Memory B cell (primary cell): Measurements from ENCODE around the gene ALG1L2.
"Not testable (repeated sequence)": the region's sequence is repeated elsewhere in the genome, so short reads cannot be mapped to it uniquely, and the experiment has no call there.

ENCODE experiments used
- ATAC-seq: fragments of 150-1000 bp; cut with Tn5 transposase; 2 replicates; pipeline ENCODE4 v1.10.0; 2021; ENCODE audit warnings: low read depth, mild to moderate bottlenecking, moderate library complexity
- DNase-seq, 2 donors: peaks; one replicate each; pipeline ENCODE4 v3.0.0; 2022; ENCODE audit warnings: low spot score in 2 of 2
- H3K27ac Mint-ChIP-seq: one replicate; pipeline ENCODE4 v1.8.0; 2022; ENCODE audit warnings: mild to moderate bottlenecking, moderate library complexity, mixed read lengths
- H3K27me3 Mint-ChIP-seq: one replicate; pipeline ENCODE4 v1.8.0; 2022; ENCODE audit warnings: mixed read lengths
- H3K36me3 Mint-ChIP-seq: one replicate; pipeline ENCODE4 v1.8.0; 2022; ENCODE audit warnings: mild to moderate bottlenecking, mixed read lengths
- H3K4me1 Mint-ChIP-seq: one replicate; pipeline ENCODE4 v1.8.0; 2022; ENCODE audit warnings: mixed read lengths
- H3K4me3 Mint-ChIP-seq: one replicate; pipeline ENCODE4 v1.8.0; 2022; ENCODE audit warnings: mild to moderate bottlenecking, moderate library complexity, mixed read lengths
- H3K9me3 Mint-ChIP-seq: one replicate; pipeline ENCODE4 v1.8.0; 2022; ENCODE audit warnings: mixed read lengths

Gene ALG1L2, protein sequence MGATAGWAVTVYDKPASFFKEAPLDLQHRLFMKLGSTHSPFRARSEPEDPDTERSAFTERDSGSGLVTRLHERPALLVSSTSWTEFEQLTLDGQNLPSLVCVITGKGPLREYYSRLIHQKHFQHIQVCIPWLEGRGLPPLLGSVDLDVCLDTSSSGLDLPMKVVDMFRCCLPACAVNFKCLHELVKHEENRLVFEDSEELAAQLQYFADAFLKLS

DNA sequence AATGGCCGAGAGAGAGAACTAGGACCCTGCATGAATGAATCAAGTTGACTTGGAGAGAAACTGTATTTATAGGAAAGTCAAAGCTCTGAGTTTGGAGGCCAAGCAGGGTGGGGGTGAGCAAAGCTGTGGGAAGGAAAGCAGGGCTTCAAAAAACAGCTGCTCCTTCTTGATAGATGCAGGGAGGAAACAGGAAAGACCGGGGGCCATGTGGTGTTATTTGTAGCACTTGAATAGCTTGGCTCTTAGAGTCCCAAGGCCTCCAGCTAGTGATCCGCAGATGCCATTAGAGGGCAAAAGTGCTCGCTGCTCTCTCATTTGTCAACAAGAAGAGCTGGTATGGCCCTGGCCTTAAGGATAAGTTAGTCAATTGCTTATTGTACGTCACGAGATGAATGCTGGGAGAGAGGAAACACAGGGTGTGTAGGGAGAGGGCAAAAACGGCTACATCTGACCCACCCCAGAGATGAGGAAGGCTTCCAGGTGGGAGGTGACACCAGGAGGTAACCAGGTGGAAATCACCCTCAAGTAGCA, at the start of gene ALG1L2:
Gene ALG1L2, plus strand, starts transcription at position 481 of the 531 bp plus-strand sequence. CDS start 186 bp downstream, outside the sequence.
- Mint-ChIP-seq H3K36me3 (no peaks in the 10 kb centered on the region), H3K4me1 (peaks cover 2% of the 10 kb centered on the region), H3K9me3 (no peaks in the 10 kb centered on the region), H3K27ac (peak within 1 kb of the TSS; percentile 88), H3K4me3 (no peak within 1 kb of the TSS), H3K27me3 (peaks cover 5% of the 10 kb centered on the region)
- ATAC-seq (no peak), DNase-seq (no peak)

DNA sequence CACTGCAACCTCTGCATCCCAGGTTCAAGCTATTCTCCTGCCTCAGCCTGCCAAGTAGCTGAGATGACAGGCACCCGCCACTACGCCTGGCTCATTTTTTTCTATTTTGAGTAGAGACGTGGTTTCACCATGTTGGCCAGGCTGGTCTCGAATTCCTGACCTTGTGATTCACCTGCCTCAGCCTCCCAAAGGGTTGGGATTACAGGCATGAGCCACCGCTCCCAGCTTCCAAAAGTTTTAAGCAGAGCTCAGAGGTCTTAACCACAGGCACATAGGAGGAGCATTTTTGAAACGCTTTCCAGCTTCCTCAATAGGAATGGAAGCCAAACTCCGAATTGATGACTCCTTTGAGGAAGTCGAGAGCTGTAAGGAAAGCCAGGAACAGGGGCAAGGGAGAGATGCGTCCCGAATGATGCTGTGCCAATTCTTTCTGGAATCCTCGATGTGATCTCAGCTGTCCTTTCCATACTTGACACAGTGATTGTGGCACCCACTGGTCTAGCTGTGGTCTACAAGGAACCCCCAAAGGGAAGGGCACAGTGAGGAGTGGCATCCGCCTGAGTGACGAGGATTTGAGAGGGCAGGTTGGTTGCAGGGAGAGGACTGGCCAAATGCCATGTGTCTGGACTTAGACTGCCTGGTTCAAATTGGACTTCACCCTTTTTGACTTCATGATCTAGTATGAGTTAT, 44.4 kb upstream of the ALG1L2 start:
- not testable (repeated sequence) for H3K9me3 Mint-ChIP-seq, H3K4me3 Mint-ChIP-seq, ATAC-seq, H3K36me3 Mint-ChIP-seq, DNase-seq, H3K27me3 Mint-ChIP-seq, H3K27ac Mint-ChIP-seq, H3K4me1 Mint-ChIP-seq

DNA sequence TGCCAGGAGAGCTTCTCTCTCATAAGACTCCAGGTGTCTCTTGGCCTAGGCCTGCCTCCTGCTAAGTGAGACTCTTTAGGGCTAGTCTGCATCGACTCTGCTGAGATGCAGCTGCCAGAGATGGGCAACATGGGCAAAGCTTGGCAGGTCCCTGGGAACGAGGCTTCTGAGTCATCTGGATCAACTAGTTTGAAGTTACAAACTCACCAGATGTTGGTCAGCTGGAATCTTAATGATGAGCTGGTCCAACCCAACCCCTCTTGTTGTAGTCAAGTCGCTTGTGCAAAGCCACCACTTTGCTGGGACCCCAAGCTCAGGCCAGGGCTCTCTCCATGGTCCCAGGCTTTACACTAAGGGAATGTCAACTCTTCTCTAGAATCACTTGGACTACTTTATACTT, 38.9 kb upstream of the ALG1L2 start:
- H3K9me3 Mint-ChIP-seq, DNase-seq, H3K27ac Mint-ChIP-seq, H3K4me1 Mint-ChIP-seq, H3K36me3 Mint-ChIP-seq, ATAC-seq, H3K4me3 Mint-ChIP-seq, H3K27me3 Mint-ChIP-seq: not testable (repeated sequence)

DNA sequence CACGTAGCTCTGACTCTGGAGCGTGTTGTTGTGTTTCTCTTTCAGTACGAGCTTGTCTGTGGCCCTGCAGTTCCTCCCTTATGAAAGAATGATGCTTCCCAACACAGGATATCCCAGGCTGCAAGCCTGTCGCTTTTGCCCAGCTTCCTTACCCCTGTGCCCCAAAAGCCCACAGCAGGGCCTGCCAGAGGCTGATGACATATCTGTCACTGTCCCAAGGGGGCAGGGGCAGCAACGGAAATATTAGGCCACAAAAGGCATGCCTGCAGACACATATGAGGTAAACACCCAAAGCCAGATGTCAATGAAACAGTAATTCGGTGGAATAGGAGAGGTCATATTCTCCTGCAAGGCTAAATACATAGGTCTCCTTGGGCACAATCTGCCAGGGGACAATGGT, 38.0 kb upstream of the ALG1L2 start:
- H3K9me3 Mint-ChIP-seq, H3K36me3 Mint-ChIP-seq, H3K27ac Mint-ChIP-seq, ATAC-seq, H3K27me3 Mint-ChIP-seq, H3K4me1 Mint-ChIP-seq, DNase-seq: not testable (repeated sequence)
- H3K4me3 Mint-ChIP-seq: peak overlapping the region; percentile 4

DNA sequence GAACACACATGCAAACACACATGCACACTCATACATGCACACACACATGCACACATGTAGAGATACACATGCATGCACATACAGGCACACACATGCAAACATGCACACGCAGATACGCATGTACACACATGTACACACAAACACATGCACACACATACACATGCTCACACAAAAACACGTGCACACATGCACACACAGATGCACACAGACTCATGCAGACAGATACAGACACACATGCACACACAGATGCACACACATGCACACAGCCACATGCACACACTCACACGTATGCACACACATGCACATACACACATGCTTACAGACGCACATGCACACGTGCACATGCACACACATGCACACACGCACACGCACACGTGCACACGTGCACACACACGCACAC, 37.3 kb upstream of the ALG1L2 start:
- DNase-seq: no peak
- ATAC-seq: no peak
- Mint-ChIP-seq H3K36me3 (no peaks in the 10 kb centered on the region), H3K4me3 (peak overlapping the region; percentile 4), H3K27me3 (no peaks in the 10 kb centered on the region), H3K9me3 (no peaks in the 10 kb centered on the region), H3K27ac (no peak overlapping the region), H3K4me1 (peaks cover 5% of the 10 kb centered on the region)

DNA sequence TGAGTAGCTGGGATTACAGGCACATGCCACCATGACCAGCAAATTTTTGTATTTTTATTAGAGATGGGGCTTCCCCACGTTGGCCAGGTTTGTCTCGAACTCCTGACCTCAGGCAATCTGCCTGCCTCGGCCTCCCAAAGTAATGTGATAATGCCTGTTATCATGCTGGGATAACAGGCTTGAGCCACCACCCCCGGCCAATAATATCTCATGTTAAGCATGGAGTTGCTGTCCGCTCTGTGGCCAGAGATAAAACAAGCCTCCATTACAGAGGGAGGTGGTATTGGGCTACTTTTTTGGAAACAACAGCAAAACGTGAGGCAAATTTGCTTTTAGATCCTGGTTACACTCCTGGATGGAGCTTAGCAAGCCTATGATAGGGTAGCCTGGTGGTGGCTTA, 32.9 kb upstream of the ALG1L2 start:
- ATAC-seq (no peak), DNase-seq (no peak)
- Mint-ChIP-seq H3K9me3 (no peaks in the 10 kb centered on the region), H3K27ac (no peak overlapping the region), H3K4me3 (no peak overlapping the region), H3K27me3 (no peaks in the 10 kb centered on the region), H3K36me3 (no peaks in the 10 kb centered on the region), H3K4me1 (peaks cover 5% of the 10 kb centered on the region)

DNA sequence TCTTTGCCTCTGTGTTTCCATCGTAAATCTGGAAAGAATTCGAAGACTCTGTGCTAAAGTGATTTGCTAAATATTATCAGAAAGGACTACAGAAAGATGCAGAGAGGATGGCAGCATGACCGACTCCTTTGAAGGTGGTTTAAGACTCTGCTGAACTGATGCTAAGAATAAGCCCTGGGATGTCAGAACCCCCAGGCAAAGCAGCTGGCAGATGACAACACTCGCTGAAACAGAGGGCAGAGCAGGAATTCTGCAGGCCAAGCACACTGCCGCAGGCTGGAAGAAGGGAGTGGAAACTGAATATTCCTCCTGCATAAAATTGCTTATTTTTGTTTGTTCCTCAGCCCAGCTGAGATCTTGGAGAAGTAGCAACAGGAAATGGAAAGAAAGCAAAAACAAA, 29.3 kb upstream of the ALG1L2 start:
- not testable (repeated sequence) for ATAC-seq, H3K27me3 Mint-ChIP-seq, H3K9me3 Mint-ChIP-seq, H3K4me1 Mint-ChIP-seq, DNase-seq, H3K4me3 Mint-ChIP-seq, H3K27ac Mint-ChIP-seq, H3K36me3 Mint-ChIP-seq

DNA sequence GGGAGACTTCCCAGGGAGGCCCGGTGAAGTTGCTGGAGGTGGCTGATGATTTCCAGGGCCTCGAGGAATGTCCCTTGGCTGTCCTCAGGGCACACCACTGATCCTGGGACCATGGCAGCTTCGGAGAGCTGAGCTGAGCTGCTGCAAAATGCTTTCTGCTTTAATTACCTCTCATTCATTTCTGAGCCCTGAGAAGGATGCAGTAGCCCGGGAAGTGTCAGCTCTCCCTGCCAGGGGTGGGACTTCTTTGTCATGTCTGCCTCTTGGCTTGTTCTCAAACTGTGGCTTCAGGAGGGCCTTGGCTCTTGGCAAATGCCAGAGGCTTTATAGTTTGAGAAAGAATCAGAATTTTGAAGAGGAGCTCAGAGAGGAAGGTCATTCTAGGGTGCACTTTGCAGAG, 28.7 kb upstream of the ALG1L2 start:
- H3K4me1 Mint-ChIP-seq, H3K27me3 Mint-ChIP-seq, H3K36me3 Mint-ChIP-seq, H3K9me3 Mint-ChIP-seq, DNase-seq, H3K4me3 Mint-ChIP-seq, H3K27ac Mint-ChIP-seq, ATAC-seq: not testable (repeated sequence)

DNA sequence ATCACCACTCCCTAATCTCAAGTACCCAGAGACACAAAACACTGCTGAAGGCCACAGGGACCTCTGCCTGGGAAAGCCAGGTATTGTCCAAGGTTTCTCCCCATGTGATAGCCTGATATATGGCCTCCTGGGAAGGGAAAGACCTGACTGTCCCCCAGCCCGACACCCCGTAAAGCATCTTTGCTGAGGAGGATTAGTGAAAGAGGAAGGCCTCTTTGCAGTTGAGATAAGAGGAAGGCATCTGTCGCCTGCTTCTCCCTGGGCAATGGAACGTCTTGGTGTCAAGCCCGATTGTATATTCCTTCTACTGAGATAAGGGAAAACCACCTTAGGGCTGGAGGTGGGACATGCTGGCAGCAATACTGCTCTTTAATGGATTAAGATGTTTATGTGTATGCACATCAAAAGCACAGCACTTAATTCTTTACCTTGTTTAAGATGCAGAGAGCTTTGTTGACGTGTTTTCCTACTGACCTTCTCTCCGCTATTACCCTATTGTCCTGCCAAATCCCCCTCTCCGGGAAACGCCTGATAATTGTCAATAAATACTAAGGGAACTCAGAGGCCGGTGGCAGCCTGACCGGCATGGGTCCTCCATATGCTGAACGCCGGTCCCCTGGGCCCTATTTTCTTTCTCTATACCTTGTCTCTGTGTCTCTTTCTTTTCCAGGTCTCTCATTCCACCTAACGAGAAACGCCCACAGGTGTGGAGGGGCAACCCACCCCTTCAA, 23.9 kb upstream of the ALG1L2 start:
- H3K27me3 Mint-ChIP-seq, H3K4me1 Mint-ChIP-seq, H3K9me3 Mint-ChIP-seq, ATAC-seq, DNase-seq, H3K4me3 Mint-ChIP-seq, H3K27ac Mint-ChIP-seq, H3K36me3 Mint-ChIP-seq: not testable (repeated sequence)

DNA sequence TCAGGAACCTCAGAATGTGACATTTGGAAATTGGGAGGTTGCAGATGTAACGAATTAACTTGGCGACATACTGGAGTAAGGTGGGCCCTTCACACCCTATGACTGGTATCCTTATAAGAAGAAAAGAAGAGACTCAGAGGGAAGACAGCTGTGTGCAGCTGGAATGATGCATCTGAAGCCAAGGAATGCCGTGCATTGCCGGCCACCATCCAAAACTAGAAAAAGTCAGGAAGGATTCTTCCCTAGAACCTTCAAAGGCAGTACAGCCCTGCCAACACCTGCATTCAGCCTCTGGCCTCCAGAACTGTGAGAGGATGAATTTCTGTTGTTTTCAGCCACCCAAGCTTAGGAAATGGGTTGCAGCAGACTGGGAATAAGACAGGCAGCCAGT, 23.4 kb upstream of the ALG1L2 start:
- not testable (repeated sequence) for H3K36me3 Mint-ChIP-seq, H3K27me3 Mint-ChIP-seq, H3K4me1 Mint-ChIP-seq, H3K9me3 Mint-ChIP-seq, H3K4me3 Mint-ChIP-seq, H3K27ac Mint-ChIP-seq, ATAC-seq, DNase-seq

DNA sequence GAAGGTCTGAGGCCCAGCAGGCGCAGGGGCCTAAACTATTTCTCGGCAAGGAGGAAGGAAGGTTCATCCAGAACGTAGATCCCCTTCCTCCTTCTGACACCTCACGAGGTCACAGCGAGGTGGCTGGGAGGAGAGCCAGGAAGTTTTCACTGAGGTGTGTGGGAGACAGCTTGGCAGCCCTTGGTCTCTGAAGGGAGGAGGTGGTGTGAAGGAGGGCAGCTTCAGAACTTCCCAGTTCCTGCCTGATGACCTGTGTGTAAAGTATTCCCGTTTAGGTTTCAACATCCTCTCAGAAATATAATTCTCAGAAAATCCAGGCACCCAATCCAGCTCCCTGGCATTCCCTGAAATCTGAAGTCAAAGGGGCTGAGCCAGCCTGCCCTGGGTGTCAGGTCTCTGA, 22.9 kb upstream of the ALG1L2 start:
- H3K36me3 Mint-ChIP-seq, H3K9me3 Mint-ChIP-seq: not testable (repeated sequence)

DNA sequence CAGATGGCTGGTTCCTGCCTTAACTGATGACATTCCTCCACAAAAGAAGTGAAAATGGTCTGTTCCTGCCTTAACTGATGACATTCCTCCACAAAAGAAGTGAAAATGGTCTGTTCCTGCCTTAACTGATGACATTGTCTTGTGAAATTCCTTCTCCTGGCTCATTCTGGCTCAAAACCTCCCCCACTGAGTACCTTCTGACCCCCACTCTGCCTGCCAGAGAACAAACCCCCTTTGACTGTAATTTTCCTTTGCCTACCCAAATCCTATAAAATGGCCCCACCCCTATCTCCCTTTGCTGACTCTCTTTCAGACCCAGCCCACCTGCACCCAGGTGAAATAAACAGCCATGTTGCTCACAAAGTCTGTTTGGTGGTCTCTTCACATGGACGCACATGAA, 22.5 kb upstream of the ALG1L2 start:
- not testable (repeated sequence) for H3K4me3 Mint-ChIP-seq, H3K27ac Mint-ChIP-seq, H3K36me3 Mint-ChIP-seq, ATAC-seq, DNase-seq, H3K27me3 Mint-ChIP-seq, H3K4me1 Mint-ChIP-seq, H3K9me3 Mint-ChIP-seq

More for the DNA sequence above, 22.9 kb upstream of the ALG1L2 start:
- H3K27ac Mint-ChIP-seq, H3K27me3 Mint-ChIP-seq, H3K4me3 Mint-ChIP-seq, DNase-seq, H3K4me1 Mint-ChIP-seq, ATAC-seq: not testable (repeated sequence)

DNA sequence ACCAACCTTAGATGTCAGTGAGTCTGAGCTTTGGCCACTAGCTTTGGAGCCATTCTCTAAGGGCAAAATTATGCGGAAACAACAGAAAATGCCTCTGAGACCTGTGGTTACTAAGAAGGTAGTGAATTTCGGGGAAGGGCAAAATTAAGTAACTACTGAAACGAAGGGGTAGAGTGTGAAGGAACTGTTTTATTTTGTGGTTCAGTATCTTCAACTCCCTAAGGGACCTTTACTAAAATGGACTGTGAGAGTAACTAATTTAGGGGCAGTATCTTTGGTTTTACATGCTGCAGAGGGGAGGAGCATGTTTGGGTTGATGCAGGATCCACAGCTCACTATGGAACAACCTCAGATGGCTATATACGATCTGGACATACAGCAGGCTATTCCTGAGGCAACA, 8.0 kb upstream of the ALG1L2 start:
- Mint-ChIP-seq H3K9me3 (no peaks in the 10 kb centered on the region), H3K27ac (no peak overlapping the region), H3K4me3 (no peak overlapping the region), H3K27me3 (no peaks in the 10 kb centered on the region), H3K4me1 (no peaks in the 10 kb centered on the region), H3K36me3 (no peaks in the 10 kb centered on the region)
- ATAC-seq (no peak), DNase-seq (no peak)

DNA sequence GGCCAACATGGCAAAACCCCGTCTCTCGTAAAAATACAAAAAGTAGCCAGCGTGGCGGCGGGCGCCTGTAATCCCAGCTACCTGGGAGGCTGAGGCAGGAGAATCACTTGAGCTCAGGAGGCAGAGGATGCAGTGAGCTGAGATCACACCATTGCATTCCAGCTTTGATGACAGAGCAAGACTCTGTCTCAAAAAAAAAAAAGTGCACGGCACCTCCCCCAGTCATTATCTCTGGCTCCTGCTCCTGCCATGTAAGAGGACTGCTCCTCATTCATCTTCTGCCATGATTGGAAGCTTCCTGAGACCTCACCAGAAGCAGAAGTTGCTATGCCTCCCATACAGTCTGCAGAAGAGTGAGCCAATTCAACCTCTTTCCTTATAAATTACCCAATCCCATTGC, 4.0 kb upstream of the ALG1L2 start:
- Mint-ChIP-seq H3K27ac (no peak overlapping the region), H3K36me3 (no peaks in the 10 kb centered on the region), H3K9me3 (no peaks in the 10 kb centered on the region), H3K4me3 (no peak overlapping the region), H3K27me3 (peaks cover 5% of the 10 kb centered on the region), H3K4me1 (peaks cover 2% of the 10 kb centered on the region)
- DNase-seq (no peak), ATAC-seq (no peak)
